Astrocyte (in vitro differentiated cells and primary cell): Measurements from ENCODE around the gene GARIN5A. TPM values are rescaled to one million over a fixed set of nuclear protein-coding genes. Genes with fewer than 3 reads are reported as not detected.

Source experiments
- DNase-seq: peaks from one replicate; pipeline ENCODE4 v3.0.0-alpha.2; 2010; ENCODE audit warnings: low read depth
- FAIRE-seq: peaks from 2 replicates; lab custom pipeline; 2011; peaks lifted over from hg19 to GRCh38; lab: Jason Lieb, UNC
- H2AFZ ChIP-seq: 2 replicates; pipeline ENCODE4 v1.6.0; 2012; ENCODE audit warnings: low read depth, low read length, inconsistent platforms
- H3K27ac ChIP-seq: 2 replicates; pipeline ENCODE4 v1.5.1; 2011; ENCODE audit warnings: low read depth, low read length, inconsistent platforms
- H3K27me3 ChIP-seq: 2 replicates; pipeline ENCODE4 v1.6.0; 2011; ENCODE audit warnings: low read length, inconsistent platforms; ENCODE audit not compliant: insufficient read depth
- H3K36me3 ChIP-seq: 2 replicates; pipeline ENCODE4 v1.5.1; 2011; ENCODE audit warnings: low read length, inconsistent platforms; ENCODE audit not compliant: insufficient read depth
- H3K4me1 ChIP-seq: 2 replicates; pipeline ENCODE4 v1.5.1; 2011; ENCODE audit warnings: low read length, inconsistent platforms; ENCODE audit not compliant: insufficient read depth
- H3K4me2 ChIP-seq: 2 replicates; pipeline ENCODE4 v1.6.0; 2012; ENCODE audit warnings: low read length, inconsistent platforms
- H3K4me3 ChIP-seq: 2 replicates; pipeline ENCODE4 v1.5.1; 2011; ENCODE audit warnings: low read depth, mild to moderate bottlenecking, low read length, inconsistent platforms; ENCODE audit not compliant: insufficient read depth
- H3K79me2 ChIP-seq: 2 replicates; pipeline ENCODE4 v1.6.0; 2012; ENCODE audit warnings: mild to moderate bottlenecking, low read length, inconsistent platforms; ENCODE audit not compliant: insufficient read depth
- H3K9ac ChIP-seq: 2 replicates; pipeline ENCODE4 v1.6.0; 2012; ENCODE audit warnings: mild to moderate bottlenecking, low read length, inconsistent platforms
- H3K9me3 ChIP-seq: 2 replicates; pipeline ENCODE4 v1.5.1; 2012; ENCODE audit warnings: low read depth, mild to moderate bottlenecking, low read length, inconsistent platforms; ENCODE audit not compliant: insufficient read depth
- H4K20me1 ChIP-seq: 2 replicates; pipeline ENCODE4 v1.6.0; 2012; ENCODE audit warnings: low read length, inconsistent platforms; ENCODE audit not compliant: insufficient read depth
- H3K27ac Mint-ChIP-seq: one replicate; pipeline ENCODE4 v1.8.0; 2021; ENCODE audit warnings: mild to moderate bottlenecking, mixed read lengths; ENCODE audit not compliant: unreplicated experiment
- H3K27me3 Mint-ChIP-seq: one replicate; pipeline ENCODE4 v1.8.0; 2021; ENCODE audit warnings: low read depth, mixed read lengths; ENCODE audit not compliant: unreplicated experiment
- H3K36me3 Mint-ChIP-seq: one replicate; pipeline ENCODE4 v1.8.0; 2021; ENCODE audit warnings: low read depth, mixed read lengths; ENCODE audit not compliant: unreplicated experiment
- H3K4me1 Mint-ChIP-seq: one replicate; pipeline ENCODE4 v1.8.0; 2021; ENCODE audit warnings: low read depth, mixed read lengths; ENCODE audit not compliant: unreplicated experiment
- H3K4me3 Mint-ChIP-seq: one replicate; pipeline ENCODE4 v1.8.0; 2021; ENCODE audit warnings: mild to moderate bottlenecking, moderate library complexity, mixed read lengths; ENCODE audit not compliant: unreplicated experiment
- H3K9me3 Mint-ChIP-seq: one replicate; pipeline ENCODE4 v1.8.0; 2021; ENCODE audit warnings: mild to moderate bottlenecking, mixed read lengths; ENCODE audit not compliant: unreplicated experiment
- EZH2 ChIP-seq: IDR thresholded peaks from 2 replicates; pipeline ENCODE4 v1.6.1; 2012; ENCODE audit warnings: mild to moderate bottlenecking, low read length, inconsistent platforms; ENCODE audit not compliant: insufficient read depth
- total RNA-seq: library from RNA; stranded (reverse); gene quantifications from 2 replicates; pipeline ENCODE4 v1.2.1, GENCODE V29; 2021
- TF ChIP-seq, protein P1 (sequence below): IDR thresholded peaks from 2 replicates; pipeline ENCODE4 v1.5.1; 2011; ENCODE audit warnings: low read depth, mild to moderate bottlenecking, inconsistent platforms, low read length, moderate library complexity; ENCODE audit not compliant: insufficient read depth

Gene GARIN5A
- total RNA-seq, 1 donor from 2014 or later: not detected

- Mint-ChIP-seq H3K9me3 (peaks cover 23% of the 10 kb centered on the region), H3K27ac (no peak overlapping the region), H3K4me1 (no peaks in the 10 kb centered on the region), H3K36me3 (no peaks in the 10 kb centered on the region), H3K4me3 (no peak overlapping the region), H3K27me3 (no peaks in the 10 kb centered on the region)
- peak overlapping the region; percentile 60 for H2AFZ ChIP-seq
- H3K79me2 ChIP-seq: no peaks in the 10 kb centered on the region
- FAIRE-seq: no peak
- no peaks in the 10 kb centered on the region for H3K9me3 ChIP-seq
- no peak overlapping the region for H3K4me2 ChIP-seq
- H3K4me1 ChIP-seq: no peaks in the 10 kb centered on the region
- DNase-seq: no peak
- H3K27me3 ChIP-seq: no peaks in the 10 kb centered on the region
- H3K4me3 ChIP-seq: no peak overlapping the region
- no peaks in the 10 kb centered on the region for H4K20me1 ChIP-seq
- no peaks in the 10 kb centered on the region for H3K36me3 ChIP-seq
- no peak overlapping the region for H3K27ac ChIP-seq
- H3K9ac ChIP-seq: no peak overlapping the region
- no peak for TF ChIP-seq EZH2
- TF ChIP-seq, protein P1, sequence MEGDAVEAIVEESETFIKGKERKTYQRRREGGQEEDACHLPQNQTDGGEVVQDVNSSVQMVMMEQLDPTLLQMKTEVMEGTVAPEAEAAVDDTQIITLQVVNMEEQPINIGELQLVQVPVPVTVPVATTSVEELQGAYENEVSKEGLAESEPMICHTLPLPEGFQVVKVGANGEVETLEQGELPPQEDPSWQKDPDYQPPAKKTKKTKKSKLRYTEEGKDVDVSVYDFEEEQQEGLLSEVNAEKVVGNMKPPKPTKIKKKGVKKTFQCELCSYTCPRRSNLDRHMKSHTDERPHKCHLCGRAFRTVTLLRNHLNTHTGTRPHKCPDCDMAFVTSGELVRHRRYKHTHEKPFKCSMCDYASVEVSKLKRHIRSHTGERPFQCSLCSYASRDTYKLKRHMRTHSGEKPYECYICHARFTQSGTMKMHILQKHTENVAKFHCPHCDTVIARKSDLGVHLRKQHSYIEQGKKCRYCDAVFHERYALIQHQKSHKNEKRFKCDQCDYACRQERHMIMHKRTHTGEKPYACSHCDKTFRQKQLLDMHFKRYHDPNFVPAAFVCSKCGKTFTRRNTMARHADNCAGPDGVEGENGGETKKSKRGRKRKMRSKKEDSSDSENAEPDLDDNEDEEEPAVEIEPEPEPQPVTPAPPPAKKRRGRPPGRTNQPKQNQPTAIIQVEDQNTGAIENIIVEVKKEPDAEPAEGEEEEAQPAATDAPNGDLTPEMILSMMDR: no peak
Observed at GRCh38 chr19:50465986-50466705, 10.5 kb downstream of the GARIN5A start.

DNA sequence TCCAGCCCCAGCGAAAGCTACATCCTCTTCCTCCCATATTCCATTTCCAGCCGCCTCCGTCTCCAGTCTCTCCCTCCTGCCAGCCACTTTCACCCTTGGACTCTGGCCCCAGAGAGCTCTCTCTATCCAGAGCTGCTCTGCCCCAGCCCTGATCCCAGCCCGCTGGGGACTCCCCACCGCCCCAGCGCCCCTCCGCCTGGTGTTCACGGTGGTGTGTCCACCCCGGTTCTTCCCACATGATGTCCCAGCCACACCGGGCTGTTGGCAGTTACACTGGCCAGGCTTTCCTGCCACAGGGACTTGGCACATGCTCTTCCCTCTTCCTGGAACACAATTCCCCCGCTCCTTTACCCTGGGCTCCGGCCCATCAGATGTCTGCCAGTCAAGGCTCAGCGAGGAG lies 11.6 kb downstream of the GARIN5A start:
- Mint-ChIP-seq H3K27me3 (peaks cover 2% of the 10 kb centered on the region), H3K9me3 (peaks cover 23% of the 10 kb centered on the region), H3K36me3 (no peaks in the 10 kb centered on the region), H3K27ac (no peak overlapping the region), H3K4me3 (no peak overlapping the region), H3K4me1 (no peaks in the 10 kb centered on the region)
- Histone ChIP-seq H3K27ac (no peak overlapping the region), H3K27me3 (no peaks in the 10 kb centered on the region), H2AFZ (no peak overlapping the region), H3K4me1 (peaks cover 5% of the 10 kb centered on the region), H4K20me1 (no peaks in the 10 kb centered on the region), H3K79me2 (no peaks in the 10 kb centered on the region), H3K4me3 (no peak overlapping the region), H3K36me3 (no peaks in the 10 kb centered on the region), H3K9ac (no peak overlapping the region), H3K9me3 (no peaks in the 10 kb centered on the region), H3K4me2 (no peak overlapping the region)
- FAIRE-seq (no peak), DNase-seq (no peak)
- TF ChIP-seq, protein P1: no peak
- no peak for TF ChIP-seq EZH2

DNA sequence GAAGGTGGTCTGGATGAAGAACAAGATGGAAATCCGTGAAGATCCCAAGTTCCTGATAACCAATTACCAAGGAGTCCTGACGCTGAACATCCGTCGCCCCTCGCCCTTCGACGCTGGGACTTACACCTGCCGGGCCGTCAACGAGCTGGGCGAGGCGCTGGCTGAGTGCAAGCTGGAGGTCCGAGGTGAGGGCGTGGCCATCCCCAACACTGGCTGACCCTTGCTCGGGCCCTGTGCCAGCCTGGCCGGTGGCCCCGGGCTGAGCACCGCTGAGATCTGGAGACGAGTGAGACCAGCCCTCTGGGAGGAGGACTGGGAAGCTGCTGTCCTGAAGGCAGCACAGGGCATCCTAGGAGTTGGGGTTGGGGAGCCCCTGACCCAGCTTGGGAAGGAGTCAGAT lies 12.3 kb downstream of the GARIN5A start:
- FAIRE-seq: no peak
- Histone ChIP-seq H4K20me1 (no peaks in the 10 kb centered on the region), H3K79me2 (no peaks in the 10 kb centered on the region), H3K4me2 (no peak overlapping the region), H3K9me3 (no peaks in the 10 kb centered on the region), H2AFZ (no peak overlapping the region), H3K27ac (no peak overlapping the region), H3K4me1 (peaks cover 5% of the 10 kb centered on the region), H3K36me3 (no peaks in the 10 kb centered on the region), H3K9ac (no peak overlapping the region), H3K4me3 (no peak overlapping the region), H3K27me3 (no peaks in the 10 kb centered on the region)
- TF ChIP-seq, protein P1: no peak
- TF ChIP-seq EZH2: no peak
- H3K36me3 Mint-ChIP-seq: no peaks in the 10 kb centered on the region
- H3K4me3 Mint-ChIP-seq: no peak overlapping the region
- no peaks in the 10 kb centered on the region for H3K4me1 Mint-ChIP-seq
- H3K27ac Mint-ChIP-seq: no peak overlapping the region
- H3K27me3 Mint-ChIP-seq: peaks cover 2% of the 10 kb centered on the region
- peaks cover 19% of the 10 kb centered on the region for H3K9me3 Mint-ChIP-seq
- DNase-seq: no peak
